Activated CD8-positive, alpha-beta T cell treated with anti-CD3 and anti-CD28 coated beads for 36 hours (primary cell): ENCODE results near the gene MFNG. TPM values are rescaled to one million over a fixed set of nuclear protein-coding genes. Genes with fewer than 3 reads are reported as not detected.

Source experiments
- ATAC-seq: fragments of 200-7000 bp; cut with Tn5 transposase; one replicate; pipeline ENCODE4 v1.10.0; 2021; ENCODE audit warnings: mild to moderate bottlenecking, moderate library complexity
- CTCF ChIA-PET: fragments of 350-600 bp; sonication (Branson Sonifier 250); formaldehyde crosslinking; loops from one replicate; lab custom pipeline; 2021; ENCODE audit warnings: antibody characterized with exemption; lab: Charles Lee
- POLR2A ChIA-PET: fragments of 350-600 bp; sonication (Branson Sonifier 250); formaldehyde crosslinking; loops from one replicate; lab custom pipeline; 2021; ENCODE audit warnings: antibody characterized with exemption; lab: Charles Lee
- DNase-seq: peaks from one replicate; pipeline ENCODE4 v3.0.0-alpha.2; 2020
- H3K27ac Mint-ChIP-seq: one replicate; pipeline ENCODE4 v1.8.0; 2021; ENCODE audit warnings: mild to moderate bottlenecking, mixed read lengths
- H3K27me3 Mint-ChIP-seq: one replicate; pipeline ENCODE4 v1.8.0; 2021; ENCODE audit warnings: mixed read lengths
- H3K36me3 Mint-ChIP-seq: one replicate; pipeline ENCODE4 v1.8.0; 2021; ENCODE audit warnings: low read depth, mixed read lengths
- H3K4me1 Mint-ChIP-seq: one replicate; pipeline ENCODE4 v1.8.0; 2021; ENCODE audit warnings: low read depth, mixed read lengths
- H3K4me3 Mint-ChIP-seq: one replicate; pipeline ENCODE4 v1.8.0; 2021; ENCODE audit warnings: mild to moderate bottlenecking, moderate library complexity, mixed read lengths
- H3K9me3 Mint-ChIP-seq: one replicate; pipeline ENCODE4 v1.8.0; 2021; ENCODE audit warnings: mixed read lengths
- CTCF ChIP-seq: fragments of 200-600 bp; IDR thresholded peaks from one replicate; pipeline ENCODE4 v1.8.0; 2022; ENCODE audit warnings: antibody characterized with exemption, mild to moderate bottlenecking
- intact Hi-C: fragments of 100-400 bp; cut with micrococcal nuclease; formaldehyde crosslinking; loops from one replicate; pipeline ENCODE4 v1.10.0; 2022
- total RNA-seq, 2 experiments: library from RNA; stranded (reverse); gene quantifications; one replicate each; pipeline ENCODE4 v1.2.3, GENCODE V29; 2021

Gene MFNG
- 100 to 1,000 TPM; 155 to 160 TPM for total RNA-seq

GRCh38 chr22:37486224-37486845 lies at the start of gene MFNG:
MFNG (minus strand) TSS chr22:37486384; CDS start chr22:37486177, 207 bp downstream.
- peak within 1 kb of the TSS; percentile 93 for H3K4me3 Mint-ChIP-seq

GRCh38 chr22:37535159-37535558 lies 49.0 kb upstream of the MFNG start:
- ChIA-PET CTCF (interaction anchor here (1.3 kb wide), 1 partner anchor 30 kb away, joined by 4 read pairs; no protein-coding TSS in a partner anchor), POLR2A (no interaction called here)
- Mint-ChIP-seq H3K4me1 (peaks cover 25% of the 10 kb centered on the region), H3K4me3 (no peak overlapping the region), H3K27me3 (peaks cover 22% of the 10 kb centered on the region), H3K27ac (no peak overlapping the region), H3K36me3 (no peaks in the 10 kb centered on the region), H3K9me3 (no peaks in the 10 kb centered on the region)
- intact Hi-C loops = no loop called here
- no peak for TF ChIP-seq CTCF
- ATAC-seq (no peak), DNase-seq (no peak)

More at GRCh38 chr22:37486224-37486845, at the start of gene MFNG:
- no peaks in the 10 kb centered on the region for H3K27me3 Mint-ChIP-seq
- no peaks in the 10 kb centered on the region for H3K9me3 Mint-ChIP-seq
- intact Hi-C loops = no loop called here
- ATAC-seq (peak; percentile 76), DNase-seq (peak; percentile 87)
- H3K36me3 Mint-ChIP-seq = peaks cover 35% of the 10 kb centered on the region
- ChIA-PET POLR2A (interaction anchor here (0.7 to 2.9 kb wide), 10 partner anchors 14 to 244 kb away, joined by 3 to 13 read pairs (median 3); partner anchors contain the start of gene GGA1), CTCF (interaction anchor here (0.6 to 5.2 kb wide), 15 partner anchors 9 to 287 kb away, joined by 3 to 24 read pairs (median 4); no protein-coding TSS in a partner anchor)
- peaks cover 51% of the 10 kb centered on the region for H3K4me1 Mint-ChIP-seq
- TF ChIP-seq CTCF = no peak
- H3K27ac Mint-ChIP-seq = peak within 1 kb of the TSS; percentile 97

GRCh38 chr22:37534445-37534844 lies 48.3 kb upstream of the MFNG start:
- DNase-seq = no peak
- POLR2A ChIA-PET = no interaction called here
- peaks cover 30% of the 10 kb centered on the region for H3K4me1 Mint-ChIP-seq
- no peak overlapping the region for H3K4me3 Mint-ChIP-seq
- peaks cover 15% of the 10 kb centered on the region for H3K27me3 Mint-ChIP-seq
- H3K36me3 Mint-ChIP-seq = no peaks in the 10 kb centered on the region
- no peak for TF ChIP-seq CTCF
- CTCF ChIA-PET = interaction anchor here (1.0 to 1.7 kb wide), 3 partner anchors 31 to 58 kb away, joined by 3 to 7 read pairs (median 4); no protein-coding TSS in a partner anchor
- H3K27ac Mint-ChIP-seq = no peak overlapping the region
- intact Hi-C loops = no loop called here
- no peak for ATAC-seq
- no peaks in the 10 kb centered on the region for H3K9me3 Mint-ChIP-seq

- H3K4me3 Mint-ChIP-seq = no peak overlapping the region
- no peaks in the 10 kb centered on the region for H3K36me3 Mint-ChIP-seq
- peaks cover 12% of the 10 kb centered on the region for H3K27me3 Mint-ChIP-seq
- H3K9me3 Mint-ChIP-seq = no peaks in the 10 kb centered on the region
- H3K27ac Mint-ChIP-seq = no peak overlapping the region
- intact Hi-C loops = no loop called here
- POLR2A ChIA-PET = no interaction called here
- peak; percentile 53 for DNase-seq
- CTCF ChIA-PET = interaction anchor here (0.6 to 1.7 kb wide), 7 partner anchors 31 to 273 kb away, joined by 3 to 7 read pairs (median 3); no protein-coding TSS in a partner anchor
- peaks cover 28% of the 10 kb centered on the region for H3K4me1 Mint-ChIP-seq
- ATAC-seq = peak; percentile 49
- TF ChIP-seq CTCF = no peak
Measured at GRCh38 chr22:37533995-37534394, 47.8 kb upstream of the MFNG start.
